ENCODE data around the gene AARS1.
"Not testable (repeated sequence)": the region's sequence is repeated elsewhere in the genome, so short reads cannot be mapped to it uniquely, and the experiment has no call there.

- TF ChIP-seq POLR2AphosphoS5 (IDR thresholded peaks at IDR 0.05; ENCODE audit: borderline replicate concordance, low read depth, low read length); EZH2 (IDR thresholded peaks at IDR 0.05): not testable (repeated sequence)
These were observed 66.1 kb downstream of the AARS1 start for GRCh38 chr16:70223216-70223615.
